T-helper 2 cell (primary cell): Measurements from ENCODE around the gene MMP11.

ENCODE experiments used
- DNase-seq, 5 experiments: peaks; one replicate each; pipeline versions ENCODE4 v3.0.0 to v3.0.0-alpha.2; 2012 to 2022

The MMP11 gene

GRCh38 chr22:23832226-23833016, 59.8 kb downstream of the MMP11 start:
- DNase-seq, result no peak

- DNase-seq, result no peak
Measured at GRCh38 chr22:23833017-23833751, 60.5 kb downstream of the MMP11 start.
